GM12874 (cell line): ENCODE measurements around the gene NCAPG2.

Experiments
- CTCF ChIP-seq: IDR thresholded peaks from 2 replicates; pipeline ENCODE4 v1.5.1; 2011; ENCODE audit warnings: low read depth, mild to moderate bottlenecking, control low read depth, low read length, moderate library complexity; ENCODE audit not compliant: insufficient read depth

The NCAPG2 gene

GRCh38 chr7:158741294-158741666 lies 36.7 kb upstream of the NCAPG2 start:
- no peak for TF ChIP-seq CTCF

- no peak for TF ChIP-seq CTCF
Observed at GRCh38 chr7:158740657-158741293, 36.2 kb upstream of the NCAPG2 start.

- no peak for TF ChIP-seq CTCF
Observed at GRCh38 chr7:158740013-158740656, 35.5 kb upstream of the NCAPG2 start.

- no peak for TF ChIP-seq CTCF
Observed at GRCh38 chr7:158738841-158739240, 34.2 kb upstream of the NCAPG2 start.

GRCh38 chr7:158737064-158737695 lies 32.6 kb upstream of the NCAPG2 start:
- no peak for TF ChIP-seq CTCF

- TF ChIP-seq CTCF: no peak
Observed at GRCh38 chr7:158735935-158736334, 31.3 kb upstream of the NCAPG2 start.

- no peak for TF ChIP-seq CTCF
Observed at GRCh38 chr7:158734861-158735260, 30.3 kb upstream of the NCAPG2 start.
